Esophagus (tissue), 2 donors: Measurements from ENCODE around the gene DKK3. TPM values are rescaled to one million over a fixed set of nuclear protein-coding genes. Genes with fewer than 3 reads are reported as not detected.

Source experiments
- H3K27ac ChIP-seq, 2 donors: one replicate each; pipeline ENCODE4 v1.5.1; 2013; ENCODE audit warnings: low read depth in 2 of 2, mild to moderate bottlenecking in 2 of 2, inconsistent platforms in 1 of 2, low read length in 1 of 2, moderate library complexity in 1 of 2
- H3K27me3 ChIP-seq, 2 donors: one replicate each; pipeline ENCODE4 v1.6.1; 2013; ENCODE audit warnings: low read length in 2 of 2, control low read depth in 1 of 2, mild to moderate bottlenecking in 1 of 2; ENCODE audit not compliant: insufficient read depth in 2 of 2, control insufficient read depth in 1 of 2
- H3K36me3 ChIP-seq, 2 donors: one replicate each; pipeline ENCODE4 v1.6.1; 2013; ENCODE audit warnings: low read length in 1 of 2; ENCODE audit not compliant: control insufficient read depth in 2 of 2, insufficient read depth in 2 of 2
- H3K4me1 ChIP-seq, 2 donors: one replicate each; pipeline ENCODE4 v1.6.1; 2013; ENCODE audit warnings: low read length in 1 of 2; ENCODE audit not compliant: control insufficient read depth in 2 of 2, insufficient read depth in 2 of 2
- H3K4me3 ChIP-seq, 2 donors: one replicate each; pipeline ENCODE4 v1.5.1; 2013; ENCODE audit warnings: low read length in 2 of 2, mild to moderate bottlenecking in 2 of 2, low read depth in 1 of 2, moderate library complexity in 1 of 2
- H3K9me3 ChIP-seq, 2 donors: one replicate each; pipeline ENCODE4 v1.6.1; 2013; ENCODE audit warnings: mild to moderate bottlenecking in 2 of 2, low read depth in 1 of 2, low read length in 1 of 2, moderate library complexity in 1 of 2; ENCODE audit not compliant: control insufficient read depth in 2 of 2, insufficient read depth in 1 of 2
- WGBS, 2 donors: extraction: QIAGEN DNeasy Blood & Tissue Kit; methylation state at CpG; one replicate each; pipeline ENCODE4 v1.1.7; 2013; 5-methylcytosine and 5-hydroxymethylcytosine counted together
- polyA plus RNA-seq, 2 donors: library from polyadenylated mRNA; stranded (reverse); fragments of 200-250 nt; gene quantifications; one replicate each; pipeline ENCODE4 v1.2.3, GENCODE V29; 2013
- donor health status: healthy with polysubstance abuse.
- donor health status: Bipolar disorder and iron deficiency.

The DKK3 gene
- polyA plus RNA-seq, 2 donors: 9.7 to 26.7 TPM

- WGBS, 2 donors: 76 to 81% methylated on average over 3 of the region's 3 CpGs
- no peaks in the 10 kb centered on the region for H3K36me3 ChIP-seq
- H3K27me3 ChIP-seq: no peaks in the 10 kb centered on the region
- H3K4me1 ChIP-seq: peaks cover 0 to 2% of the 10 kb centered on the region in 2 donors
- H3K4me3 ChIP-seq: no peak overlapping the region
- H3K27ac ChIP-seq: no peak overlapping the region
- no peaks in the 10 kb centered on the region for H3K9me3 ChIP-seq
Measured at GRCh38 chr11:11965192-11965591, 43.2 kb downstream of the DKK3 start.

GRCh38 chr11:11964774-11965150 lies 43.7 kb downstream of the DKK3 start:
- no peaks in the 10 kb centered on the region for H3K36me3 ChIP-seq
- H3K9me3 ChIP-seq: no peaks in the 10 kb centered on the region
- peaks cover 0 to 2% of the 10 kb centered on the region in 2 donors for H3K4me1 ChIP-seq
- no peak overlapping the region for H3K4me3 ChIP-seq
- H3K27ac ChIP-seq: no peak overlapping the region
- H3K27me3 ChIP-seq: no peaks in the 10 kb centered on the region
- WGBS, 2 donors: 92% methylated on average over 5 of the region's 5 CpGs

GRCh38 chr11:11963842-11964773 lies 44.3 kb downstream of the DKK3 start:
- 58 to 74% methylated on average over 15 of the region's 15 CpGs for WGBS, 2 donors

GRCh38 chr11:11963067-11963466 lies 45.4 kb downstream of the DKK3 start:
- Histone ChIP-seq H3K4me1 (no peaks in the 10 kb centered on the region), H3K27me3 (no peaks in the 10 kb centered on the region), H3K4me3 (no peak overlapping the region), H3K9me3 (no peaks in the 10 kb centered on the region), H3K27ac (no peak overlapping the region), H3K36me3 (peaks cover 2 to 4% of the 10 kb centered on the region in 2 donors)
- WGBS, 2 donors: 85 to 90% methylated on average over 7 of the region's 7 CpGs

More at GRCh38 chr11:11963842-11964773, 44.3 kb downstream of the DKK3 start:
- Histone ChIP-seq H3K27me3 (no peaks in the 10 kb centered on the region), H3K4me1 (peaks cover 0 to 2% of the 10 kb centered on the region in 2 donors), H3K4me3 (no peak overlapping the region), H3K36me3 (no peaks in the 10 kb centered on the region), H3K9me3 (no peaks in the 10 kb centered on the region), H3K27ac (no peak overlapping the region)

- Histone ChIP-seq H3K36me3 (peaks cover 2 to 6% of the 10 kb centered on the region in 2 donors), H3K27me3 (no peaks in the 10 kb centered on the region), H3K9me3 (no peaks in the 10 kb centered on the region), H3K4me3 (no peak overlapping the region), H3K27ac (no peak overlapping the region), H3K4me1 (no peaks in the 10 kb centered on the region)
- WGBS, 2 donors: 70 to 78% methylated on average over 3 of the region's 3 CpGs
Measured at GRCh38 chr11:11961399-11962028, 46.9 kb downstream of the DKK3 start.

- H3K27me3 ChIP-seq: no peaks in the 10 kb centered on the region
- H3K4me1 ChIP-seq: no peaks in the 10 kb centered on the region
- H3K4me3 ChIP-seq: no peak overlapping the region
- no peak overlapping the region for H3K27ac ChIP-seq
- peaks cover 2 to 10% of the 10 kb centered on the region in 2 donors for H3K36me3 ChIP-seq
- H3K9me3 ChIP-seq: no peaks in the 10 kb centered on the region
- 51 to 70% methylated on average over 1 of the region's 1 CpG for WGBS, 2 donors
Measured at GRCh38 chr11:11960687-11961086, 47.7 kb downstream of the DKK3 start.

- Histone ChIP-seq H3K27ac (no peak overlapping the region), H3K36me3 (peaks cover 5 to 10% of the 10 kb centered on the region in 2 donors), H3K27me3 (no peaks in the 10 kb centered on the region), H3K4me1 (no peaks in the 10 kb centered on the region), H3K9me3 (no peaks in the 10 kb centered on the region), H3K4me3 (no peak overlapping the region)
Measured at GRCh38 chr11:11959601-11960000, 48.8 kb downstream of the DKK3 start.

- peaks cover 5 to 13% of the 10 kb centered on the region in 2 donors for H3K36me3 ChIP-seq
- WGBS, 2 donors: 83 to 84% methylated on average over 11 of the region's 11 CpGs
- H3K27ac ChIP-seq: no peak overlapping the region
- no peaks in the 10 kb centered on the region for H3K4me1 ChIP-seq
- H3K27me3 ChIP-seq: no peaks in the 10 kb centered on the region
- no peaks in the 10 kb centered on the region for H3K9me3 ChIP-seq
- no peak overlapping the region for H3K4me3 ChIP-seq
Measured at GRCh38 chr11:11958403-11959231, 49.8 kb downstream of the DKK3 start.

- Histone ChIP-seq H3K4me1 (no peaks in the 10 kb centered on the region), H3K27ac (no peak overlapping the region), H3K4me3 (no peak overlapping the region), H3K27me3 (no peaks in the 10 kb centered on the region), H3K9me3 (no peaks in the 10 kb centered on the region), H3K36me3 (peaks cover 5 to 13% of the 10 kb centered on the region in 2 donors)
- 92 to 93% methylated on average over 5 of the region's 5 CpGs for WGBS, 2 donors
Measured at GRCh38 chr11:11956006-11956405, 52.4 kb downstream of the DKK3 start.
